ENCODE data around the gene LRRC42. TPM values are rescaled to one million over a fixed set of nuclear protein-coding genes. Genes with fewer than 3 reads are reported as not detected.

Gene LRRC42
- total and polyA plus RNA-seq, 2 experiments from 2014 or later: 39.3 to 49.6 TPM

- no peaks in the 10 kb centered on the region for H3K27me3 ChIP-seq
- no peak overlapping the region for H3K27ac ChIP-seq
- H3K36me3 ChIP-seq: no peaks in the 10 kb centered on the region
- H3K4me1 ChIP-seq (ENCODE audit: low read depth): no peaks in the 10 kb centered on the region
- no peaks in the 10 kb centered on the region for H3K9me3 ChIP-seq (ENCODE audit: low read depth)
- DNase-seq (ENCODE audit: low read depth in 1 of 2, low spot score in 1 of 2): no peak
- H3K4me3 ChIP-seq: no peak overlapping the region
- TF ChIP-seq CTCF (IDR thresholded peaks at IDR 0.05; ENCODE audit: low read depth, low read length): no peak
These were observed 64.4 kb downstream of the LRRC42 start for GRCh38 chr1:54010415-54011117.

GRCh38 chr1:54011316-54012007 is 65.3 kb downstream of the LRRC42 start:
- Histone ChIP-seq H3K36me3 (no peaks in the 10 kb centered on the region), H3K27ac (no peak overlapping the region), H3K9me3 (ENCODE audit: low read depth) (no peaks in the 10 kb centered on the region), H3K4me1 (ENCODE audit: low read depth) (no peaks in the 10 kb centered on the region), H3K4me3 (no peak overlapping the region), H3K27me3 (no peaks in the 10 kb centered on the region)
- DNase-seq (ENCODE audit: low read depth in 1 of 2, low spot score in 1 of 2): no peak
- TF ChIP-seq CTCF (IDR thresholded peaks at IDR 0.05; ENCODE audit: low read depth, low read length): no peak

- no peaks in the 10 kb centered on the region for H3K27me3 ChIP-seq
- H3K4me3 ChIP-seq: no peak overlapping the region
- no peak overlapping the region for H3K27ac ChIP-seq
- H3K36me3 ChIP-seq: no peaks in the 10 kb centered on the region
- no peaks in the 10 kb centered on the region for H3K4me1 ChIP-seq (ENCODE audit: low read depth)
- TF ChIP-seq CTCF (IDR thresholded peaks at IDR 0.05; ENCODE audit: low read depth, low read length): no peak
- no peak for DNase-seq (ENCODE audit: low read depth in 1 of 2, low spot score in 1 of 2)
- H3K9me3 ChIP-seq (ENCODE audit: low read depth): no peaks in the 10 kb centered on the region
These were observed 65.8 kb downstream of the LRRC42 start for GRCh38 chr1:54012008-54012325.

DNA sequence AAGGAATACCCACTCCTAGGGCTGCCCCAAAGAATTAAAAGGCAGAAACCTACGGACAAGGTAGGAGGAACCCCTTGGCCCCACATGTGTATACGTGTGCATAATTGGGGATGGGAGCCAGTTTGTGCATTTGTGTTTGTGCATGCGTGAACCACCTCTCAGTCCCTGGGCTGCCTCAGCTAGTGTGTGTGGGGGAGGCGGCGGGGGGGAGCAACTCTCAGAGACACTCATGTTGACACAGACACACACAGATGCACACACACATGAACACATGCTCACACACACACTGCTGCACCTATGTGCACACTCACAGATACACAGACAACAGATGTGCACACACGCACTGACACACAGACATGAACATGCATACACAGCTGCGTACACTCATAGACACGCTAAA is 66.7 kb downstream of the LRRC42 start:
- no peak for DNase-seq (ENCODE audit: low read depth in 1 of 2, low spot score in 1 of 2)
- Histone ChIP-seq H3K27ac (no peak overlapping the region), H3K36me3 (no peaks in the 10 kb centered on the region), H3K9me3 (ENCODE audit: low read depth) (no peaks in the 10 kb centered on the region), H3K4me1 (ENCODE audit: low read depth) (no peaks in the 10 kb centered on the region), H3K4me3 (no peak overlapping the region), H3K27me3 (no peaks in the 10 kb centered on the region)
- TF ChIP-seq CTCF (IDR thresholded peaks at IDR 0.05; ENCODE audit: low read depth, low read length): no peak

GRCh38 chr1:54013393-54014008 is 67.4 kb downstream of the LRRC42 start:
- Histone ChIP-seq H3K27me3 (no peaks in the 10 kb centered on the region), H3K27ac (no peak overlapping the region), H3K36me3 (no peaks in the 10 kb centered on the region), H3K9me3 (ENCODE audit: low read depth) (no peaks in the 10 kb centered on the region), H3K4me1 (ENCODE audit: low read depth) (no peaks in the 10 kb centered on the region), H3K4me3 (no peak overlapping the region)
- DNase-seq (ENCODE audit: low read depth in 1 of 2, low spot score in 1 of 2): no peak
- TF ChIP-seq CTCF (IDR thresholded peaks at IDR 0.05; ENCODE audit: low read depth, low read length): no peak
